Measurements from ENCODE around the gene C6orf52.
"Not testable (repeated sequence)": the region's sequence is repeated elsewhere in the genome, so short reads cannot be mapped to it uniquely, and the experiment has no call there.

The C6orf52 gene

DNA sequence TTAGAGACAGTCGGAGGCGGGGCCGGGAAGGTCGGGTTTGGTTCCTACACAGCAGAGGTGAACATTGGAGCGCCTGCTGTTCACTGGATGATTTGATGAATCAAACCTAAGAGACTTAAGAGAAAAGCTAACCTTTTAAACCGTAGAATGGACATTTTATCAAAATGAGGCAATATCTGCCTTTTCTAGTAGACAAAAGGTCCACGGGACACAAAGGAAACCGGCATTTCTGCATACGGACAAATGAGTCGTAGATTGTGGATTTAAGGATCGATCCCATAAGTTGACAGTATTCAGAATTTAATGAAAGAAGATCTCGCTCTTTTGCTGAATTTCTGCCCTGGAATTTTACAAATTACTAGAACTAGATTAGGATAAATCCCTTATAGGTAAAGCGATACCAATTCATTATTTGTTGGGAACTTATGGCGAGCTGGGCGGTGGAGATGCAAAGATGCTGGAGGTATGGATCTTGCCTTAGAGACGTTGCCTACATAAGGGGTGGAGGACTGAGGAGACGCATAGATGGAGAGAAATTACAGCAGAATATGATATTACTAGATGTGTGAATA, 756 bp upstream of the C6orf52 start:
- no peak for DNase-seq (ENCODE audit: low read depth)

DNA sequence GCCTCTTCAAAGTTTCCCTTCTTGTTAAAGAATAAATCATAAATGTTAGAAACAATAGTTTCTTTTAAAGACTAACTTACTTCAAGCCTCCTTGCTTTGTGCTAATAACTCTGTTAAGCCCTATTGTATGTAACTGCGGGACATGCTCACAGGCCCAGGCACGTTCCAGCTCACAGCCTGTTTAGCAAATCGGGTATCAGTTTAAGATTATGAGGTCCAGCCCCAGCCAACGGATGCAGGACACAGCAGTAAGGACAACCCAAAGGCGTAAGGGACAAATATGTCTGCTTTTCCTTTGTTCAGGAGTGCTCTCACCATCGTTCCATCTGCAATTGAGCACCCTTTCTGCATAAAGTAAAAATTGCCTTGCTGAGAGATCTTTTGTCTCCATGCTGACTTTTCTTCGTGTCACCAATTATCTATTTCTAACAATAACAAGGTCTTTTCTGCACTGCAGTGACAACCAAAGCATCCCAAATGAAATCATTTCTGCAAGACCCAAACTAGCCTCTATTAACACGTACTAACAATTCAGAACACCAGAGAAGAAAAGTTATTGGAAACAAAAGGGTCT, 1.4 kb downstream of the C6orf52 start:
- DNase-seq (ENCODE audit: low read depth), result no peak

DNA sequence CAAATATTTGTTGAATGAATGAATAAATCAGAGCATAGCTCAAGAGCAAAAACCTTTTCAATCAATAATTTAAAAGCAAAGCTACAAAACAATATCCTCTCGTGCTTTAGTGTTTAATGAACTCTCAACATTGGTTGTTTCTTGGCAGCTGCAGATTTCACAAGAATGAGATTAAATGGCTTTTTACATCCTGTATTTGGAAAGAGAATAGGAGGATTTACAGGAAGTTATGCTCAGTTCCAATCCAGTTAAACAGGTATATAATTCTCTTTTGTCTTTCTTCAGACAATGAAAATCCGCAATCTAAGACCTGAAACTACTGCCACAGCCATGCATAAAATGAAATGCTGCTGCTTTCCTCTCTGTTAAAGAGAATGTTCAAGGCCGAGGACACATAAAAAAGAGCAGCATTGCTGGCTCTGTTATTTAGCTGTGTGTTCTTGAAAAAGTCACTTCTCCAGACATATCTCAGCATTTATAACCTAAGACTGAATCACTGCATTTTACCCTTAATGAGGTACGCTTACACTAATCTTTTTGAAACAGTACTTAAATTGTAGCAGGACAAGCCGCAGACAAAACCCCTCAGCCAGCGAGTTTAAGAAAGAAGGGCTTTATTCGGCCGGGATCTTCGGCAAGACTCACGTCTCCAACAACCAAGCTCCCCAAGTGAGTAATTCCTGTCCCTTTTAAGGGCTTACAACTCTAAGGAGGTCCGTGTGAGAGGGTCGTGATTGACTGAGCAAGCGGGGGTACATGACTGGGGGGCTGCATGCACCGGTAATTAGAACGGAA, 3.6 kb downstream of the C6orf52 start:
- no peak for DNase-seq (ENCODE audit: low read depth)

DNA sequence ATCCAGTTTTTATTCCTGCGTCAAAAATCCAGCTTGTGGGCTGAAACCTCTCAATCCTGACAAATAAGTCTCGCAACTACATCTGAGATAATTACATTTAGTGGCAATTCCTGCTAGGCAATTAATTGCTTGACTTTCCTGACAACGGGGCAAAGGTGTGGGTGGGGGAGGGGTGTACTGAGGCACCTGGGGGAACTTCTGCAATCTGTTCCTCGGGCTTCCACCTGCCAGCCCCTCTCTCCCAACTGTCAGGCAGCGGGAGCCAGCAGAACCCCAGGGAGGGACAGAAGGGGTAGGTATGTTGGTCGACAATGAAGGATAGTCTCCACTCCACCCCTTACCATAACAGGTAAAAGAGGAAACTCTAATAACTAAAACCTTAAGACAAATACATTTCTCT, 6.8 kb downstream of the C6orf52 start:
- DNase-seq (ENCODE audit: low read depth), result no peak

DNA sequence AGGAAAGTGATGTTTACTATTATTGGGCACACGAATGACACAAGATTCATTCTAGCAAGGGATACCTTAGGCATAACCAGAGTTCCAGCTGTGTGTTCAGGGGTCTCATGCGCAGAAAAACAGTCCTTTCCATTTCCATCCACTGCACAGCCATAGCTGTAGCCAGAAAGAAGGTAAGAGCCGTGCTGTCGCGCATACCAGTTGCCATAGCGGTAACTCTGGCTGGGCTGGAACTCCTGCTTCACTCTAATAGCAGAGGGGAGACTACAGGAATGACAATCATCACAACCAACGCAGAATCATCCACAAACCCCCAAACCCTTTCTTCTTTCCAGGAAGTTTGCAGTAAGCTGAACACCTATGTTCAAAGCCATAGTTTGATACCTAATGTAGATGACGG, 7.5 kb downstream of the C6orf52 start:
- DNase-seq (ENCODE audit: low read depth), result no peak

DNA sequence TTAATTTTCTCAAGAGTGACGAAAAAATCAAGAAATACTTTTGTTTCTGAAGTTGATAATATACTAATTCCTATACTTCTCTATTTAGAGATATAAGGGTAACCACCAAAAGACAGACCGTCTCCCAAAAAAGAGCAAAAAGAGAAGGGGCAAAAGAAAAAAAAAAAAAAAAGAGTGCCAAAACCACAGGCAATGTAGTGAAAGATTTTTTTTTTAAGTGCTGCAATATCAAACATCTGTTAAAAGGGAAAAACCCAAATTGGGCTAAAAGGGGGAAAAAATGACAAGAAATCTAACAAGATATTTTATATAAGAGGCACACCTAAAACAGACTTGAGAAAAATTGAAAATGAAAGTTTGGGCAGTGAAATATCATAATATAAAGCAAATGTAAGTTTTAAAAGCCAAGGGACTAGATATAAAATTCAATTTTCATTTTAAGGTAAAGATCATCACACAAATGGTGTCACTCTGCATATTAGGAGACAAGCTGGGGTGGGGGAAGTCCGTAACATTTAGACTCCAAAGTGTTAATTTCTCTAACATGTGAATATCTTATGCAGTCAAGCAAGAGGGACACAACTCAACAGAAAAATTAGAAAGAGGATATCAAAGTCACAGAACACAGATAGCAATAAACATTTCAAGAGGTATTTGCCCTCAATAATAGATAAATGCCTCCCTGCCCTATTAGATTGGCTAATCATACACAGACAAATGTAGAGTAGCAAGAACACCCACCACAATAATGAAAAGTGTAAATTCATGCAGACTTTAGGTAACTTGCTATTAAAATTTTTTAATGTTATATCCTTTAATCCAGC, 9.1 kb downstream of the C6orf52 start:
- DNase-seq (ENCODE audit: low read depth), result no peak

DNA sequence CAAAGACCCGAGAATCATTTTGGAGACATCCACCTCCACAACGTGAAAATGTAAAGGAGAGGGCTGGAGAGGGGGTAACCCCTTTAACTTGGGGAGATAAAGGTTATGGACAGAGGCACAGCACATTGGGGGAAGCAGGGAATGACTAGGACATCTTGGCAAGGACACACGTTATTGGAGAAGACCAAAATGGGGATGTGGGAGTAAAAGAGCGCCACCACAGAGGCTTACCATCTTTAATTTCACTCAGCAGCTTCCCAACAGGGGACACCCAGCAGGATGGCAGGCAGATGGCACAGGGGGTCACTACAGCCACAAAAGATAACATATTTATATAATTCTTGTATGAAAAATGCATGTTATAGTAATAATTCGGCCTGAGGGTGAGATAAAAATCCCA, 9.8 kb downstream of the C6orf52 start:
- no peak for DNase-seq (ENCODE audit: low read depth)

DNA sequence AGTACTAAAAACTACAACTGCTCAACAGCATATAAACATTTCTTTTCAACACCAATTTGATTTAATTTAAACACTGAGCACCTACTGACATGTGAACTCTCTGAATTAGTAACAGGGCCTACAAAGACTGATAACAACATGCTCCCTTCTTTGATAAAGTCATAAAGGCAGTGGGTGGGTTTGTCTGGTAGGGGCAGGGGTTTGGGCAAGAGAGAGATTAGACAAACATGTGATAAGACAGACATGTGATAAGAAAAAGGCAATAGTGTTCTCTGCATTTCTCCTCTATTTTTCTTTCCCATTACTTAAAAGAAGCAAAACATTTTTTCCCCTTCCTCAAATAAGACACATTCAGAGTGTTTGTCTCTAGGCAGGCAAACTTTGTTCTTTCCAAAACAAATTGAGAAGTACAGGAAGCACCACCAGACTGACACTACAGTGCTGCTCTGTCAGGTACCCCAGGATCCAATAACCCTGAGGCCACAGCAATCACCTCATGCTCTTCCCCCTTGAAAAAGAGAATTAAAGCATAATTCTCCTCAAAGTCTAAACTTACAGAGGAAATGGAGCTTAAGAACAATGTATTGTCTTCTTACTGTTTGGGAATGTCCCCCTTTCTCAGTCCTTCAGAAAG, 11.9 kb downstream of the C6orf52 start:
- DNase-seq (ENCODE audit: low read depth), result no peak

DNA sequence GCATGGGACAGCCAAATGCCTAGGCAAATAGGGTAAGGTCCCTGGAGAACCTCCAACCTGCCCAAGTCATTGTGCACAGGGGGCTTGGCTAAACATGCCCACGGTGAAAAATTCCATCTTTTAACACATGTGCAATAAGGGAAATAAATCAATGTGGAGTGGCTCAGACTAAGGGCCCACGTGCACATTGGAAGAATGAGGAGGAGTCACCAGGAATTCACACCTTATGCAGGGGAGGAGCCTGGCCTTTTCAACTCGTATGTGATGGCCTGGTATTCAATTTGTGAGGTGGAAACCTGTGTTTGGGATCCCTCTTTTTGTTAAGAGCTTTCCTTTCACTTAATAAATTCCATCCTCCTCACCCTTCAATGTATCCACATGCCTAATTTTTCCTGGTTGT, 12.6 kb downstream of the C6orf52 start:
- DNase-seq (ENCODE audit: low read depth), result no peak

DNA sequence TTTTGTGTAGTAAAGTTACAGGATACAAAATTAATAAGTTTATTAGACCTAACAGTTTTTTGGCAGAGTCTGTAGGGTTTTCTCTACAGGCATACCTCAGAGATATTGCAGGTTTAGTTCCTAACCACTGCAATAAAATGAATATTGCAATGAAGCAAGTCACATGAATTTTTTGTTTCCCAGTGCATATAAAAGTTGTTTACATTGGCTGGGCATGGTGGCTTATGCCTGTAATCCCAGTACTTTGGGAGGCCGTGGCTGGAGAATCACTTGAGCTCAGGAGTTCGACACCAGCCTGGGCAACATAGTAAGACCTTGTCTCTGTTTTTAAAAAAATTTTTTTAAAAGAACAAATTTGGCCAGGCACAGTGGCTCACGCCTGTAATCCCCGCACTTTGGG, 16.0 kb downstream of the C6orf52 start:
- DNase-seq (ENCODE audit: low read depth), result no peak

DNA sequence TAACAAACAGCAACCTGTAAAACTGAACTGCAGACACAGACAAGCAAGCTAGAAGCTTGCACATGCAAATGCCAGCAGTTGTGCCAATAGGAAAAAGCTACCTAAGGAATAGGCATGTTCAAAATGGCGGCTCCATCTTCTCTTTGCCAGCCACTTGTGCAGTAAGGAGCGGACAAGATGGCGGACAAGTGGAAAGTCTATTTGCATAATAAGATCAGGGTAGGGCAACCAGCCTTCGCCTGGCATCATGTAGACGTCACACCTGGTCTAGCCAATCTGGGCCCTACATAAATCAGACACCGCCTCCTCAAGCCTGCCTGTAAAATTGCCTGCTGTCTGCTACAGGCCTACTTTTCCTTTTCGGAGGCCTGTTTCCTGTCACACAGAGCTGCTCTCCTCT, 18.0 kb downstream of the C6orf52 start:
- no peak for DNase-seq (ENCODE audit: low read depth)

DNA sequence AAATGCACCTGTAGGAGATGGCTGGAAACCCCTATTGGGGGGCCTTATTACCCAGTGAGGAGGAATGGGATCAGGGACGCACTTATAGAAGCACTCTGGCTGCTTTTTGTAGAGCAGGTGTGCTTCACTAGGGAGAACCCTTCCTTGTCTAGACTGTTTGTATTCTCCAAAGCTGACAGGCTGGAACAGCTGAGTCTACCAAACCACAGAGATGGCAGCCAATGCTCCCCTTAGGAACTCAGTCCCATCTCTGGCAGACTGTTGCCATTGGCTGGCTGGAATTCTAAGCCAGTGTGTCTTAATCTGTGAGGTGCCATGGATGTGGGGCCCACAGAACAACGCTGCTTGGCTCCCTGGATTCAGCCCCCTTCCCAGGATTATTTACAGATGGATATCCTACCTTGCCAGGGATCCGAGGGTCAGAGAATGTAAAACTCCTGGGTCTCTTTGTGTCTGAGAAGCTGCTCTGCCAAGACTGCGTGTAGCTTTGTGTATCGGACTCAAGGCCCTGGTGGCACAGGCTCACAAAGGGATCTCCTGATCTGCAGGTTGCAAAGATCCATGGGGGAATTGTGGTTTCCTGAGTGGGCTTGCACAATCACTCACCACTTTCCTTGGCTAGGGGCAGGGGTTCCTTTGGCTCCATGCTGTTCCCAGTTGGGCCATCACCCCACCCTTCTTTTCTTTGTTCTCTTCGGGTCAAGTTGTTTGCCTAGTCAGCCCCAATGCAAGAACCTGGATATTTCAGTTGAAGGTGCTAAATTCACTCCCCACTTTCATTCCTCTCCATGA, 26.1 kb downstream of the C6orf52 start:
- DNase-seq (ENCODE audit: low read depth), result no peak

DNA sequence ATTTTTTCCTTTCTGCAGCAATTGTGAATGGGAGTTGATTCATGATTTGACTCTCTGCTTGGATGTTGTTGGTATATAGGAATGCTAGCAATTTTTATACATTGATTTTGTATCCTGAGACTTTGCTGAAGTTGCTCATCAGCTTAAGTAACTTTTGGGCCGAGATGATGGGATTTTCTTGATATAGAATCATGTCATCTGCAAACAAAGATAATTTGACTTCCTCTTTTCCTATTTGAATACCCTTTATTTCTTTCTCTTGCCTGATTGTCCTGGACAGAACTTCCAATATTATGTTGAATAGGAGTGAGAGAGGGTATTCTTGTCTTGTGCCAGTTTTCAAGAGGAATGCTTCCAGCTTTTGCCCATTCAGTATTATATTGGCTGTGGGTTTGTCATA, 28.8 kb downstream of the C6orf52 start:
- not testable (repeated sequence) for DNase-seq (ENCODE audit: low read depth)

DNA sequence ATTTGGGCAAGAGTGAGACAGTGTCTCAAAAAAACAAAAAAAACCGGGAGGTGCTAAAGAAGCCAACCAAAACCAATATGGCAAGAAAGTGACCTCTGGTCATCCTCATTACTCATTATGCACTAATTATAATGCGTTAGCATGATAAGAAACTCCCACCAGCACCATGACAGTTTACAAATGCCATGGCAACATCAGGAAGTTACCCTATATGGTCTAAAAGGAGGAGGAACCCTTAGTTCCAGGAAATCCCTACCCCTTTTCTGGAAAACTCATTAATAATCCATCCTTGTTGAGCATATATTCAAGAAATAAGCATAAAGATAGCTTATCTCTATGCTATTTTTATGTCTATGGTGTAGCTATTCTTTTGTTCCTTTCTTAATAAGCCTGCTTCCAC, 31.7 kb downstream of the C6orf52 start:
- DNase-seq (ENCODE audit: low read depth), result no peak

DNA sequence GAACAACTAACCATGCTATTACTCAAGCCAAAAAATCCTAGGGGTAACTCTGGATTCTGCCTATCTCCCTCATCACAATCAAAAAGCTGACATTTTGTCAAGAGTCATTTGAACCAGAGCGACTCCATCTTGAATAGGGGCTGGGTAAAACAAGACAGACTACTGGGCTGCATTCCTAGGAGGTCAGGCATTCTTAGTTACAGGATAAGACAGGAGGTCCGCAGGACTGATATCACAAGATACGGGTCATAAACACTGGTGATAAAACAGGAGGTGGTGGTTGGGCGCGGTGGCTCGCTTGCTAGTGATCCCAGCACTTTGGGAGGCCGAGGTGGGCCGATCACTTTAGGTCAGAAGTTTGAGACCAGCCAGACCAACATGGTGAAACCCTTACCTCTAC, 32.2 kb downstream of the C6orf52 start:
- DNase-seq (ENCODE audit: low read depth), result no peak

DNA sequence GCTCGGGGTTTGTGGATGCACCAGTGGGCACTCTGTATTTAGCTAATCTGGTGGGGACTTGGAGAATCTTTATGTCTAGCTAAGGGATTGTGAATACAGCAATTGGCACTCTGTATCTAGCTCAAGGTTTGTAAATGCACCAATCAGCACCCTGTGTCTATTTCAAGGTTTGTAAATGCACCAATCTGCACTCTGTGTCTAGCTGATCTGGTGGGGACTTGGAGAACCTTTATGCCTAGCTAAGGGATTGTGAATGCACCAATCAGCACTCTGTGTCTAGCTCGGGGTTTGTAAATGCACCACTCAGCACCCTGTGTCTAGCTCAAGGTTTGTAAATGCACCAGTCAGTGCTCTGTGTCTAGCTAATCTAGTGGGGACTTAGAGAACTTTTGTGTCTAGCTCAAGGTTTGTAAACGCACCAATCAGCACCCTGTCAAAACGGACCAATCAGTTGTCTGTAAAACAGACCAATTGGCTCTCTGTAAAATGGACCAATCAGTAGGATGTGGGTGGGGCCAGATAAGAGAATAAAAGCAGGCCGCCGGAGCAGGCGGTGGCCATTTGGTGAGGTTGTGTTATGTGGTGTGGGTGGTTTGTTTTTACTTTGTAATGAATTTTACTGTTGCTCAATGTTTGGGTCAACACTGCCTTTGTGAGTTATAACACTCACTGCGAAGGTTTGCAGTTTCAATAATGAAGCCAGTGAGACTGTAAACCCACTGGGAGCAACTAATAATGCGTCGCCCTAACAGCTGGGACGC, 33.8 kb downstream of the C6orf52 start:
- DNase-seq (ENCODE audit: low read depth), result not testable (repeated sequence)

DNA sequence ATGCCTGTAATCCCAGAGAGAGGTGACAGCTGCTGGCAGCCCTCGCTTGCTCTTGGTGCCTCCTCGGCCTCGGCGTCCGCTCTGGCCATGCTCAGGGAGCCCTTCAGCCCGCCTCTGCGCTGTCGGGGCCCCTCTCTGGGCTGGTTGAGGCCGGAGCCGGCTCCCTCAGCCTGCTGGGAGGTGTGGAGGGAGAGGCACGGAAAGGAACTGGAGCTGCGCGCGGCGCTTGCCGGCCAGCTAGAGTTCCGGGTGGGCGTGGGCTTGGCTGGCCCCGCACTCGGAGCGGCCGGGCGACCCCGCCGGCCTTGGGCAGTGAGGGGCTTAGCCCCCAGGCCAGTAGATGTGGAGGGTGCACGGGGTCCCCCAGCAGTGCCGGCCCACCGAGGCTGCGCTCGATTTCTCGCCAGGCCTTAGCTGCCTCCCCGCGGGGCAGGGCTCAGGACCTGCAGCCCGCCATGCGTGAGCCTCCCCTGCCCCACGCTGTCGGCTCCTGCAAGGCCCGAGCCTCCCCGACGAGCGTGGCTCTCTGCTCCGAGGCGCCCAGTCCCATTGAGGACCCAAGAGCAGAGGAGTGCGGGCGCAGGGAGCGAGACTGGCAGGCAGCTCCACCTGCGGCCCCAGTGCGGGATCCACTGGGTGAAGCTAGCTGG, 34.6 kb downstream of the C6orf52 start:
- no peak for DNase-seq (ENCODE audit: low read depth)

DNA sequence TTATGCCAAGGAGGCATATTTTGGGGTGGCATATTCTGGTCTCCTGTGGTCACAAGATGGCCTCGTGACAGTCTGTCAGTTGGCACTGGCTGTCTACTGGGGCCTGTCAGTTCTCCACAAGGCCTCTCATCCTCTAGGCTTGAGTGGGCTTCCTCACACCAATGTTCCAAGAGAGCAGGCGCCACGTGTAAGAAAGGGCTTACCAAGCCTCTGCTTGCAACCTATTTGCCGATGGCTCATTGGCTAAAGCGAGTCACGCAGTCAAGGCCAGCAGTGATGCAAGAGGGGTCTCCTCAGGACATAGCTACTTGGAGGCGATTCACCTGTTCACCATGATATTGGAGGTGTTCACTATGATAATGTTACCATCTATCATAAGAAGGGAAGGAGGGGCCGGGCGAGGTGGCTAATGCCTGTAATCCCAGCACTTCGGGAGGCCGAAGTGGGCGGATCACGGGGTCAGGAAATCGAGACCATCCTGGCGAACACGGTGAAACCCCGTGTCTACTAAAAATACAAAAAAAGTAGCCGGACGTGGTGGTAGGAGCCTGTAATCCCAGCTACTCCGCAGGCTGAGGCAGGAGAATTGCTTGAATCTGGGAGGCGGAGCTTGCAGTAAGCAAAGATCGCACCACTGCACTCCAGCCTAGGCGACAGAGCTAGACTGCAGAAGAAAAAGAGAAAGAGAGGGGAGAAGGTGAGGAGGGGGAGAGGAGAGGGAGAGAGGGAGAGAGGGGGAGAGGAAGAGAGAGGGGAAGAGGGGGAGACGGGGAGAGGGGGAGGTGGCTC, 35.3 kb downstream of the C6orf52 start:
- no peak for DNase-seq (ENCODE audit: low read depth)

DNA sequence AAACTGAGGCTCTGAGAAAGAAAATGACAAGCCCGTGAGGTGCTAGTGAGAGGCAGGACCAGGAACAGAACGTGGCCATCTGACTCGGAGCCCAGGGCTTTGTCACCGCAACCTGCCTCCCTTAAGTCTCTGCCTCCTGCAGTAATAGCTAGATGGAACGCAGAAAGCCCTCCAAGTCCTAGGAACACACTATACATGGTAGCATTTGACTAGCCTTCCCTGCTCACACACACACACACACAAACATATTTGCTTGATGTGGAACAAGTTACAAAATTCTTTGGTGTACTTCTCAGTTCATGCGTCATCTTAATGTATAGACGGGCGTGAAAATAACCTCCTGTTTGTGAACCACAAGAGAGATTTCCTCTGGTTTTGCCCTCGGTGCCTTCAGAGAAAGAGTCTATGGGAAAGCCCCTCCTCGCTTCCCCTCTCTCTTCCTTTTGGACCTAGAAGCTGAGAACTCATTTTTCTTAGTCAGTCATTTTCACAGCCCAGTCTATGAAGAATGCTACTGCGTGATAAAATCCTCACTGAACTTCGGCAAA, 38.8 kb downstream of the C6orf52 start:
- no peak for DNase-seq (ENCODE audit: low read depth)
